ENCODE results near the gene SMO.

- TF ChIP-seq, protein P1, sequence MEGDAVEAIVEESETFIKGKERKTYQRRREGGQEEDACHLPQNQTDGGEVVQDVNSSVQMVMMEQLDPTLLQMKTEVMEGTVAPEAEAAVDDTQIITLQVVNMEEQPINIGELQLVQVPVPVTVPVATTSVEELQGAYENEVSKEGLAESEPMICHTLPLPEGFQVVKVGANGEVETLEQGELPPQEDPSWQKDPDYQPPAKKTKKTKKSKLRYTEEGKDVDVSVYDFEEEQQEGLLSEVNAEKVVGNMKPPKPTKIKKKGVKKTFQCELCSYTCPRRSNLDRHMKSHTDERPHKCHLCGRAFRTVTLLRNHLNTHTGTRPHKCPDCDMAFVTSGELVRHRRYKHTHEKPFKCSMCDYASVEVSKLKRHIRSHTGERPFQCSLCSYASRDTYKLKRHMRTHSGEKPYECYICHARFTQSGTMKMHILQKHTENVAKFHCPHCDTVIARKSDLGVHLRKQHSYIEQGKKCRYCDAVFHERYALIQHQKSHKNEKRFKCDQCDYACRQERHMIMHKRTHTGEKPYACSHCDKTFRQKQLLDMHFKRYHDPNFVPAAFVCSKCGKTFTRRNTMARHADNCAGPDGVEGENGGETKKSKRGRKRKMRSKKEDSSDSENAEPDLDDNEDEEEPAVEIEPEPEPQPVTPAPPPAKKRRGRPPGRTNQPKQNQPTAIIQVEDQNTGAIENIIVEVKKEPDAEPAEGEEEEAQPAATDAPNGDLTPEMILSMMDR (IDR thresholded peaks at IDR 0.05): no peak
- TF ChIP-seq POLR2A (IDR thresholded peaks at IDR 0.05): no peak
Observed at GRCh38 chr7:129193892-129194291, 5.5 kb downstream of the SMO start.
